ENCODE results near the gene KPNA5.

DNA sequence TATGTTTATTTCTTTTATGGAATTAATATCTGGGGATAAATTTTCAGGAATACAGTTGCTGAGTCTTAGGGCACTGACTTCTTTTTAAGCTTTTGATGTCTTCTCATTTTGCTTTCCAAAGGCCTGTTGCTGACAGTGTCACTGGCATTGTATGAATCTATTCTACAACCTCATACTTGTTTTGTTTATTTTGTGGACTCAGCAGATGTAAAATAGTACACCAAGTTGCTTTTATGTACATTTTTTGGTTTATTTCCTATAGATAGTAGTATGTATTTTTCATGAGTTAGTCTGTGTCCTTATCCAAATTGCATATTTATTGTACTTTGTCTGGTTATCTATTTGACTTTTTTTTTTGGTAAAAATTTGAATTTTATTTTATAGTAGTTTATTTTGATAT lies 49.5 kb downstream of the KPNA5 start:
- TF ChIP-seq POLR2A (IDR thresholded peaks at IDR 0.05) = no peak
- TF ChIP-seq, protein P1, sequence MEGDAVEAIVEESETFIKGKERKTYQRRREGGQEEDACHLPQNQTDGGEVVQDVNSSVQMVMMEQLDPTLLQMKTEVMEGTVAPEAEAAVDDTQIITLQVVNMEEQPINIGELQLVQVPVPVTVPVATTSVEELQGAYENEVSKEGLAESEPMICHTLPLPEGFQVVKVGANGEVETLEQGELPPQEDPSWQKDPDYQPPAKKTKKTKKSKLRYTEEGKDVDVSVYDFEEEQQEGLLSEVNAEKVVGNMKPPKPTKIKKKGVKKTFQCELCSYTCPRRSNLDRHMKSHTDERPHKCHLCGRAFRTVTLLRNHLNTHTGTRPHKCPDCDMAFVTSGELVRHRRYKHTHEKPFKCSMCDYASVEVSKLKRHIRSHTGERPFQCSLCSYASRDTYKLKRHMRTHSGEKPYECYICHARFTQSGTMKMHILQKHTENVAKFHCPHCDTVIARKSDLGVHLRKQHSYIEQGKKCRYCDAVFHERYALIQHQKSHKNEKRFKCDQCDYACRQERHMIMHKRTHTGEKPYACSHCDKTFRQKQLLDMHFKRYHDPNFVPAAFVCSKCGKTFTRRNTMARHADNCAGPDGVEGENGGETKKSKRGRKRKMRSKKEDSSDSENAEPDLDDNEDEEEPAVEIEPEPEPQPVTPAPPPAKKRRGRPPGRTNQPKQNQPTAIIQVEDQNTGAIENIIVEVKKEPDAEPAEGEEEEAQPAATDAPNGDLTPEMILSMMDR (IDR thresholded peaks at IDR 0.05) = no peak
